Activated CD4-positive, alpha-beta T cell treated with anti-CD3 and anti-CD28 coated beads, Interleukin-2, amount 50 U/mL, for 48 hours (primary cell): ENCODE measurements around the gene DIABLO.
"Not testable (repeated sequence)": the region's sequence is repeated elsewhere in the genome, so short reads cannot be mapped to it uniquely, and the experiment has no call there.

Source experiments
- DNase-seq, 2 experiments: peaks; one replicate each; pipeline ENCODE4 v3.0.0-alpha.2; 2020

The DIABLO gene

DNA sequence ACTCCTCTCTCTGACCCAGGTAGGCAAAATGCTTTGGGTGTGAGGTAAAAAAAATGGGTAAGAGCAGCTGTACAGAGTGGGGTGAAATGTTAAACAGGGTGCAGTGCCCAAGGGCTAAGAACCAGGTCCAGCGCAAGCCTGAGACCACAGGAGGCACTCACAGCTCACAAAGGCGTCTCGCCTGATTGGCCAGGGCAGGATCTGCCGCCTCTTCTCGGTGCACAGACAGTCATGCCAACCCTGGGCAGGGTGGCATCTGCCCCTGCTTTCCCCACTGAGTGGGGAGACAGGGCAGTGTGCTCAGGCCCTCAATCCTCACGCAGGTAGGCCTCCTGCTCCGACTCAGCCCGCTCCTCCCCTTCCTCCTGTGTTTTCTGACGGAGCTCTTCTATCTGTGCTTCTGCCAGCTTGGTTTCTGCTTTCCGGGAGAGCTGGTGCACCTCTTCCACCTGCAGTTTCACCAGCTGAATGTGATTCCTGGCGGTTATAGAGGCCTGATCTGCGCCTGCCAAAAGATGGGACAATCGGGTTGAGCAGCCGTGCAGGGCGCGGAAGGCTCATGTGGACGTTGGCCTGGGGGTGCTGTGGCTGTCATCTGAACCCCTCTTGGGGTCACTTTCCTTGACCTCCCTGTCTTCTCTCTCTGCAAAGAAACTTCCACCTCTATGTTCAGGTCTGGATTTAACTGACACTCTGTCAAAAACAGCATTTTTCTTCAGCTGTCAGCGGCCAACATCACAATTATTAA lies 17.6 kb downstream of the DIABLO start:
- no peak for DNase-seq

DNA sequence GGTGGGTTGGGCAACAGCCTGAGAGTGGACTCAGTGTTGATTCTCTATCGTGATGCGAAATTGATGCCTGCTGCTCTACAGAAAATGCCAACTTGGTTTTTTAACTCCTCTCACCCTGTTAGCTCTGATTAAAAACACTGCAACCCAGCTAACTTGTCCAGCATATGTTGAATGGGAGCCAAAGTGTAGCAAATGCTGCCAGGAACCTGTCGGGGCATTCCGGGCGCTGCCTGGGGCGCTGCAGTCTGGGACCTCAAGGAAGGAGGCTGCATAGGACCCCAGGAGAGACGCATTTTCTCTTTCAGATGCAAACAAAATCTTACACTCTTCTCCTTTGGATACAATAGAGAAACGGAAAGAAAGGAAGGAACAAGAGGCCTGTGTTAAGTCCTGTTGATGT lies 18.5 kb downstream of the DIABLO start:
- no peak for DNase-seq

DNA sequence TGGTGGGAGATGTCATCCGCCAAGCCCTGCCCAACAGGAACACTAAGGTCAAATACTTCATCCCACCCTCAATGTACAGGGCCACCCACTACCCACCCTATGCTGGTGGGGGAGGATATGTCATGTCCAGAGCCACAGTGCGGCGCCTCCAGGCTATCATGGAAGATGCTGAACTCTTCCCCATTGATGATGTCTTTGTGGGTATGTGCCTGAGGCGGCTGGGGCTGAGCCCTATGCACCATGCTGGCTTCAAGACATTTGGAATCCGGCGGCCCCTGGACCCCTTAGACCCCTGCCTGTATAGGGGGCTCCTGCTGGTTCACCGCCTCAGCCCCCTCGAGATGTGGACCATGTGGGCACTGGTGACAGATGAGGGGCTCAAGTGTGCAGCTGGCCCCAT lies 18.9 kb downstream of the DIABLO start:
- DNase-seq: no peak

DNA sequence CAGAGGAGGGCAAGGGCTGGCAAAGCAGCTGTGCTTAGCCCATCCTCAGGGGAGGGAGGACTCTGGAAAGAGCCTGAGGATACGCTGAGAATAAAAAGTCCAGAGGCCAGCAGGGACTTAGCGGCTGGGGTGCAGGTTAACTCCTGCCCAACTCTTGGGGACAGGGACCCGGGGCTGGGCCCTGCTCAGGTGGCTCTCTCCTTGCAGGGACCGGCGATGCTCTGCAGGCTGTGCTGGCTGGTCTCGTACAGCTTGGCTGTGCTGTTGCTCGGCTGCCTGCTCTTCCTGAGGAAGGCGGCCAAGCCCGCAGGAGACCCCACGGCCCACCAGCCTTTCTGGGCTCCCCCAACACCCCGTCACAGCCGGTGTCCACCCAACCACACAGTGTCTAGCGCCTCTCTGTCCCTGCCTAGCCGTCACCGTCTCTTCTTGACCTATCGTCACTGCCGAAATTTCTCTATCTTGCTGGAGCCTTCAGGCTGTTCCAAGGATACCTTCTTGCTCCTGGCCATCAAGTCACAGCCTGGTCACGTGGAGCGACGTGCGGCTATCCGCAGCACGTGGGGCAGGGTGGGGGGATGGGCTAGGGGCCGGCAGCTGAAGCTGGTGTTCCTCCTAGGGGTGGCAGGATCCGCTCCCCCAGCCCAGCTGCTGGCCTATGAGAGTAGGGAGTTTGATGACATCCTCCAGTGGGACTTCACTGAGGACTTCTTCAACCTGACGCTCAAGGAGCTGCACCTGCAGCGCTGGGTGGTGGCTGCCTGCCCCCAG lies 19.6 kb downstream of the DIABLO start:
- DNase-seq: no peak

DNA sequence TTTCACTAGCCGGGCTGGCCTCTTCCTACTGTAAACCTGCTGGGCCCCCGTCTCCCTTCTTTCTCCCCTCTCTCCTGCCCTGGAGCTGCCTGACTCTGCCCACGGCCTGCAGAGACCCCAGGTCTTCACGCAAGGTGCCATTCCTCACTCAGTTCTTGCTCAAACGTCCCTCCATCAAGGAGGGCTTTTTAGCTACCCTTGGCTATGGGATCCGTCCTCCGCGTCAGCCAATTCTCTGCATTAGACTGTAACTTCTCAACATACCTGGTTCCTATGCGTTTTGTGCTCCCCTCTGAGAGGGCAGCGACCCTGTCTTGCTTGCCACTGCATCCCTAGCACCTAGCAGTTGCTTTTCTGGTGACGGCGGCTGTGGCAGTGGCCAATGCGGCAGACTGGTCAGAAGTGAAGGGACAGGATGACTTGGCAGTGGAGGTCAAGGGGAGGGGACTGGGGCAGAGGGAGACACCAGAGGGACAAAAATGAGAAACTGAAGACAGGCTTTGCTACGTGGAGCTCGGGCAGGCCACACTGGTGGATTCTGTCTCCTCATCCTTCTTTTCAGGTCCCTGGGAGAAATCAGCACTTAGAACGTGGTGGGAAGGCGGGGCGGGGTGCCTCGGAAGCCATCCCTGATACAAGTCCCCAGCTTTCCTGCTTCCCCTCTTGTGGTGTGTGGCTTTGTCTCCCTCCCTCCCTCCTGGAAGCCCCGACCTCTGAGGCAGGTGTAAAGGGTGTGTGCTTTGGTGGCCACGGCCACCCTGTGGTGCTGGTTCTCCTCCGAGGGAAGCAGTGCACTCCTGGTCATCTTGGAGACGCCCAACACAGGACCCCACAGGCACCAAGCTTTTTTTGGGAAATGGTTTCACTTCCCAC lies 20.6 kb downstream of the DIABLO start:
- no peak for DNase-seq

DNA sequence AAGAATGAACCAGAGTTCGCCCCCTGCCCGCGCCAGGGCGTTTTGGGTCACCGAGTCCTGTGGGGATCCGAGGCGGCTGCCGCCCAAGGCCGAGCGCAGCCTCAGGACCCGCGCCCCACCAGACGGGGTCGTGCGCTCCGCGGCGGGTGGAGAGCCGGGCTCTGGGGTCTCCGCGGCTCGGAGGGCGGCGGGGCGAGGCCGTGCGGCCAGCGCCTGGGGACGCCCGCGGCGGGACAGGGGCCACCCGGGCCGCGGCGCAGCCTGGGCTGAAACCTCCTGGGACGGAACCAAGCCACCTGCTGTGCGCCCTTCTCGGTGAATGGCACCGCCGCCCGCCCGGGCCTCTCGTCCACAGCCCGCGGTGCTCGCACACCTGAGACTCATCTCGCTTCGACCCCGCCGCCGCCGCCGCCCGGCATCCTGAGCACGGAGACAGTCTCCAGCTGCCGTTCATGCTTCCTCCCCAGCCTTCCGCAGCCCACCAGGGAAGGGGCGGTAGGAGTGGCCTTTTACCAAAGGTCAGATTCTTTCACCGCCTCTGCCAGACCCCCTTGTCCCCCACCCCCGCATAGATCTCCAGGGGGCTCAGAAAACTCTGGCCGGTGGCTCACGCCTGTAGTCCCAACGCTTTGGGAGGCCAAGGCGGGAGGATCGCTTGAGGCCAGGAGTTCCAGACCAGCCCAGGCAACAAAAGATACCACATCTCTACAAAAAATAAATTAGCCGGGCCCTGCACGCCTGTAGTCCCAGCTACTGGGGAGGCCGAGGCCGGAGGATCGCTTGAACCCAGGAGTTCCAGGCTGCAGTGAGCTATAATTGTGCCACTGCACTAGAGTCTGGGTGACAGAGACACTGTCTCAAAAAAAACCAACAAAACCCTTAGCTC lies 21.4 kb downstream of the DIABLO start:
- DNase-seq: peak in 1 of 2 experiments; percentile 15

DNA sequence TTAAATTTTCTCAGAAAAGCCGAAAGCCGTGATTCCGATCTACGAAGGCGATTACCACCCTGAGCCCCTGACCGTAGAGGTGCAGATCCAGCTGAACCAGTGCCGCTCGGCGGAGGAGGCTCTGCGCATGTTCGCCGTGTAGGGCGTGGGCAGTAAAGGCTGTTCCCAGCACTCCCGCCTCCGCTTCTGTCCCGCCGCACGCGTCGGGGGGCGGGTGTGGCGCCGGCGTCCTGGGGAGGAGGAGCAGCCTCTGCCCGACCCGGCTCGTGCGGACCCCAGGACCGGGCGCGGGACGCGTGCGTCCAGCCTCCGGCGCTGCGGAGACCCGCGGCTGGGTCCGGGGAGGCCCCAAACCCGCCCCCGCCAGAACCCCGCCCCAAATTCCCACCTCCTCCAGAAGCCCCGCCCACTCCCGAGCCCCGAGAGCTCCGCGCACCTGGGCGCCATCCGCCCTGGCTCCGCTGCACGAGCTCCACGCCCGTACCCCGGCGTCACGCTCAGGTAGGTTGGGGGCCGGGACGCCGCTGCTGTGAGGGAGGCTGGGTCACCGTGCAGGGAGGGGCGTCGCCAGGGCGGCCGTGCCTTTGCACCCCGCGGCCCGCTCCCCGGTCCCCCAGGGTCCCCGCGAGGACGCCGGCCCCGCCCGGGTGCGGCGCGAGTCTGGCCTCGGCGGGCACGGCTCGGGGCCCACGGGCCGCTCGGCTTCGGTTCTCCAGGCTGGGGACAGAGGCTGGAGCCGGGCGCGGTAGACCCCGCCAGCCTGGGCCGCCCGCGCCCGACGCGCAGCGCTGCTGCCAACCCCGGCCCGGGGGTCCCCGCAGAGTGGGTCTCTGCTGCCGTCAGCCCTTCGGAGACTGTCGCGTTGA lies 22.3 kb downstream of the DIABLO start, which contains the start of gene B3GNT4:
Gene B3GNT4, plus strand, starts transcription at position 409 of the 866 bp plus-strand sequence. CDS start 910 bp downstream, outside the sequence.
- peak; percentile 74 to 76 for DNase-seq

DNA sequence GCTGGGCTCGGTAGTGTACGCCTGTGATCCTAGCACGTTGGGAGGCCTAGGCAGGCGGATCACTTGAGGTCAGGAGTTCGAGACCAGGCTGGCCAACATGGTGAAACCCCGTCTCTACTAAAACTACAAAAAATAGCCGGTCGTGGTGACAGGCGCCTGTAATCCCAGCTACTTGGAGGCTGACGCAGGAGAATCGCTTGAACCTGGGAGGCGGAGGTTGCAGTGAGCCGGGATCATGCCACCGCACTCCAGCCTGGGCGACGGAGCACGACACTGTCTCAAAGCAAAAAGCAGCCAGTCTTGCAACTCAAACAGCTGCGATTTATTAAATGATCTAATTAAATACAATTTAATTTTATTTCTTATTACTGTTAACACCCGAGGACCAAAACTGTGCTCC lies 23.0 kb downstream of the DIABLO start:
- DNase-seq: not testable (repeated sequence)

DNA sequence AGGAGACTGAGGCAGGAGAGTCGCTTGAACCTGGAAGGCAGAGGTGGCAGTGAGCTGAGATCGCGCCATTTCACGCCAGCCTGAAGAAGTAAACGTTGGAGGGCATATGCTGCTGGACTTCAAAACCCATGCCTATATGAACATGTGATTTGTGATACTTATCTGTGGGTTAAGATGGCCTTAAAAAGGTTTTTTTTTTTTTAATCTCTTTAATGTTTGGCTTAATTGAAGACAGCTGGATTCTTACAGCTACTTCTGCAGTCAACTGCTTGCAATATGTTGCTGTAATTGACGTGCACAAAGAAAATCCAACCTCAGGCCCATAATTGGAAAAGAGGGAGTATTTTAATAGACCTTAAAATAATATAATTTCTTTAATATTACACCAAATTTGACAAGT lies 23.8 kb downstream of the DIABLO start:
- no peak for DNase-seq

DNA sequence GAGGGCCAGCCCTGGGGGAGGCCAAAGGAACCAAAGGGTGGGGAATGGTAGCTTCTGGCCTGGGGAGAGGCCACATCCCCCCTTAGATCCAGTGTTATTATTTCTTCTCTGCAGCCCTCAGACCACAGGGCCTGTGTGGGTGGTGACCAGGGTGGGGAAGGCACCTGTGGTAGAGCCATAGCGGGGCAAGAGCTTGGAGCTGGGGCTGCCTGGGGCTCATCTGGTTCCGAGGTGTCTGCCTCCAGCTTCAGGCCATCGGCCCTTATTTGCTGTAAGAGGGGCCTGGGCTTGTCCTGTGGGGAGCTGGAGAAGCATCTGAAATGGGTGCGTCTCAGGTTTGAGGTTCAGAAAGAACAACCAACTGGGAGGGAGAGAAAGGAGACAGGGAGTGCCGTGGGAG lies 24.5 kb downstream of the DIABLO start:
- DNase-seq: no peak

DNA sequence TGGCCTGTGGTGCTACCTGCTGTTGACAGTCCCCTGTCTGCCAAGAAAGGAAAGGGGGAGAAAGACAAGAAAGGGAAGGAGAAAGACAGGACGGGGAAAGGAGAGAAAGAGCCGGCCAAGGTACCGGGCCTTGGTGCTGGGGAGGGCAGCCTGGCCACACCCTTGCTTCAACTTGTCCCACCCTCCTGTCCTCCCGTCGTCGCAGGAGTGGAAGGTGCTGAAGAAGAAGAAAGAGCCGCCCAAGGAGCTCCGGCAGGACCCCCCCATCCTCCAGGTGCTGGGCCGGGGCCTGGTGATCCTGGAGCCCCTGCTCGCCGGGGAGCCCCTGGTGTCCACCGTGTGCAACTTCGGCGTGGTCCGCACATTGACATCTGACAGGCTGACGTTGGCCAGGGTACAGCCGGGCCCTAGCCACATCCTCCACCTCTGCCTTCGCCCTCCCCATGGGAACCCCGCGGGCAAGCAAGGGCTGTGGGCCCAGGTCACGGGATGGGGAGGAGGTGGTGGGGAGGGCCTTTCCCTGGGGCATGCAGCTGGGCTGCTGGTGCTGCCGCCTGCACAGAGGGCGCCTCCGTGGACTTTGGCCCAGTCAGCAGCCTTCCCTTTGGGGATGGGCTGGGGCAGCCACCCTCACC lies 25.2 kb downstream of the DIABLO start:
- no peak for DNase-seq

DNA sequence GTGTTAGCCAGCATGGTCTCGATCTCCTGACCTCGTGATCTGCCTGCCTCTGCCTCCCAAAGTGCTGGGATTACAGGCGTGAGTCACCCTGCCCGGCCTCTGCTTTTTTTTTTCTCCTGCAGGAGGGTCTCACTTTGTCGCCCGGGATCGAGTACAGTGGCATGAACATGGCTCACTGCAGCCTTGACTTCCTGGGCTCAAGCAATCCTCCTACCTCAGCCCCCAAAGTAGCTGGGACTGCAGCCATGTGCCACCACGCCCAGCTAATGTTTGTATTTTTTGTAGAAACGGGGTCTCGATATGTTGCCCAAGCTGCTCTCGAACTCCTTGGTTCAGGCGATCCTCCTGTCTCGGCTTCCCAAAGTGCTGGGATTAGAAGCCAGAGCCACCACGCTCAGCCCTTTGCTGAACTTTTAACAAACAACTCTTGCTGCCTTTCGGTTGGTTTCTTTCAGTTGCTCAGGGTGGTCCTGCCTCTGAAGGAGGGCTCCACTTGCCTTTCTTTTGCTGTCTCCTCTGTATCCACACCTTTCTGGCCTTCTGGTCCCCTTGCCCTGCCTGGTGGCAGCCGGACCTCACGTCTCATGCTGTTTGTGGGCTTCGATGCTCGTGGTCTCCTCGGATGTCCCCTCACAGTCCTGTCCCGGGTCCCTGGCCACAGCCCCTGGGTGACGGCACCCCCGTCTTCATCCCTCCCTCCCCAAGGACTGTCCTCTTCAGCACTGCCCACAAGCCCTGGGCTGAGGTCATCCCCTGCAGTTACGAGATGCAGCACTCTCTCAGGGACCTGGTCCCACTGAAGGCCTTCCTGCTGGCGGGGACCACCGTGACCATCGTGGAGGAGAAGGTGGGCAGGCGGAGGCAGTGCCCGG lies 26.1 kb downstream of the DIABLO start:
- no peak for DNase-seq

DNA sequence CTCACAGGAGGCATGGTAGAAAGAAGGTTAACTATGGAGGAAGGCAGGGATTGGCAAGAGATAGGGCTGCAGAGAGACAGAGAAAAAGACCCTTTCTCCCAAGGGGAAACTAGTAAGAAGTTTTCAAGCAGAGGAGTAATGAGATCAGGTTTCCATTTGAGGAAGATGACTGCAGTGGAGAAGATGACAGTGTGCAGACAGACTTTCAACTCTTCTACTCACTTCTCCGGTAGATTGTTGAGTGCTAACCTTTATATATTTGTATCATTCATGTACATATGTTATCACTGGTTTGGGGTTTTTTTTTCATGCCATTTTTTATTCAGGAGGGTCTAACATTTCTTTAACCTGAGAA lies 28.3 kb downstream of the DIABLO start:
- no peak for DNase-seq

DNA sequence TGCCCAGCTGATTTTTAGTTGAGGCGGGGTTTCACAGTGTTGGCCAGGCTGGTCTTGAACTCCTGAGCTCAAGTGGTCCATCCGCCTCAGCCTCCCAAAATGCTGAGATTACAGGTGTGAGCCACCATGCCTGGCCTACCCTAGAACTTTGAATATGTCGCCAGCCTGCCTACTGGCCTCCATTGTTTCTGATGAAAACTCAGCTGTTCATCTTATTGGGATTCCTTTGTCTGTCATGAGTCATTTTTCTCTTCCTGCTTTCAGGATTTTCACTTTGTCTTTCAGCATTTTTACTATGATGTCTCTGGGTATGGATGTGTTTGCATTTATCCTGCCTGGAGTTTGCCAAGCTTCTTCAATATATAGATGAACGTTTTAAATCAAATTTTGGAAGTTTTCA lies 30.4 kb downstream of the DIABLO start:
- no peak for DNase-seq

DNA sequence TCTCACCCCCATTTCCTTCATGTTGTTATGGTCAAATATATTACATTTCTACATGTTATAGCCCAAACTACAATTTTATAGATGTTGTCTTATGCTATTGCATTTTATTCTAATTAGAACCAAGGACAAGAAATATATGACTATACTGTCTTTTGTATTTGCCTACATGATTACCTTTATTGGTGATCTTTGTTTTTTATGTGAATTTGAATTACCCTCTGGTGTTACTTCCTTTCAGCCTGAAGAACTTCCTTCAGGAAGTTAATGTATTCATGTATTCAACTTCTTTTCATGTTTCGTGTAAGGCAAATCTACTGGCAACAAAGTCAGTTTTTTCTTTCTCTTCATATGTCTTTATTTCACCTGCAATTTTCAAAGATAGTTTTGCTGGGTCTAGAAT lies 31.0 kb downstream of the DIABLO start:
- DNase-seq: no peak

DNA sequence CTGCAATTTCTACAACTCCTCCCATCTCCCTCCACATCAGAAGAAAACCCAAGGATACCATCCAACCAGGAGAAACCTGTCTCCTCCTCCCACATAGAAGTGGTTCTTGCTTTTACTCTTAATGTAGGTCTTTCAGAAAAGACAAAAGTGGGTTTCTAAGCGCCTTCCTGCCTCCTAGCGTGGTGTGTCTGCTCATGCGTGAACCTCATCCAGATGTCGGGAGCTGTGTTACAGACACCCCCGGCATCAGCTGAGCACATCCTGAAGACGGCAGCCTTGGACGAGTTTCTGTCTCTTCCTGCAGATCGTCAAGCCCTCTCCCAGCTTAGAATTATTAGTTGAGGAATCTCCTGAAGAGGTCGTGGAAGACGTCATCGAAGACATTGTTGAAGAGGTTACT lies 33.4 kb downstream of the DIABLO start:
- no peak for DNase-seq

DNA sequence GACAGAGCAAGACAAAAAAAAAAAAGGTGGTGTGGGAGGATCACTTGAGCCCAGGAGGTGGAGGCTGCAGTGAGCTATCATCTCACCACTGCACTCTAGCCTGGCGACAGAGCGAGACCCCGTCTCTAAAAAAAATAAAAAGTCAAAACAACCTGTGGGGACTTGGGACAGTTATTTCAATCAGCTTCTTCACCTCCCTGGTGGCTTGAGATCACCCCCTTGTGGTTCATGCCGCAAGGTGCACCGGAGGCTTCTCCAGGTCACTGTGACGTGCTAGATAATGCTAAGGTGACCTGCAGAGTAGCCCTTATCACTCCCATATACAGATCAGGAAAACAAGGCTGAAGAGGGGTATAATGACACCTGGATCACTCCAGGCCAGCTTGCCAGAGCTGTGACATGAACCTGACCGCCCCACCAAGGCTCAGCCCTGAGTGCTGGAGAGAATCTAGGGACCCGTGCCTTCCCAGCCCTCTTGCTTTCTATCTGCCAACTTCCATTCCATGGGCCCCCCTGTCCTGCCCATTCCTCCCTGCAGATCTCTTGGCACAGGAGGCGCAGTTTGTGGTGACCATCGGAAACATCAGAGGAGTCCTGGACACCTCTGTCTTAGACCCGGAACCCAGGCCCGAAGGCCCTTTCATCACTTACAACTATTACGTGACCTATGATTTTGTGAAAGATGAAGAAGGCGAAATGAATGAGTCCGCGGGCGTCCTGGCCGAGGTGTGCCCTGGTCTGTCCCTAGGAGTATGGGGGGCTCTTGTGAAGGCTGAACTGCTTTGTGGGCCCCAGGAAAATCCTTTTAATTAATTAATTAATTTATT lies 34.8 kb downstream of the DIABLO start:
- DNase-seq: peak; percentile 79 to 85

DNA sequence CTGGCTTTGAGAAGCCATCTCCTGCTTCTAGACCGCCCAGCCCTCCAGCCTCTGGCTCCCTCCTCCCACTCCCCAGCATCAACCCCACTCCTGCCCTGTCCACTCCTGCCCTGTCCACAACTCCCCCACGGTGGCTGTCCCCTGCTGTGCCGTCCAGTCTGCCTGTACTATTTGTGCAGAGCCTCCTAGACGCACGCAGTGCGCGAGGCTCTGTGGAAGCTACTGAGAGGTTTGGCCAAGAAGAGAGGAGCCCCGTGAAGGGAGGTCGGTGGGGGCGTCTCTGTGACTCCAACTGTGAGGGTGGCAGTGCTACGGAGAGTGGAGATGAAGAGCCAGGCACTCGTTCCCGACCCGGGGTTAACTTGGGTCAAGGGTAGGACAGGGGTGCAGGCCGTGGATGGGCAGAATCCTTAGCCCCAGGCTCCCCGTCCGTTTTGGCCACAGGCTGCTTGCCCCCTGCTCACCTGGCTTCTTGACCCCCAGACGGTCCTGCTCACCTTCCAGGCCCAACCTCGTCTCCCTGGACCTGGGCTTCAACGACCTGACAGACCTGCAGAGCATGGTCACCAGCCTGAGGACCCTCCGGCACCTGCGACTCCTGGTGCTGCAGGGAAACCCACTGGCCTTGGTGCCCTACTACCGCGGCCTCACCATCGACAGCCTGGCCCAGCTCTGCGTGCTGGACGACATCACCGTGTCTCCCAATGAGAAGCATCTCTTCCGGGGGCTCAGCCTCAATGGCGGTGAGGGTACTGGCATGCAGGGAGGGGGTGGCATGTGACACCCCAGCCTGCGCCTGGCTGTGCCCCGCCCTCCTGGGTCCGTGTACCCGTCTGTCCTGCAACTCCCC lies 36.0 kb downstream of the DIABLO start:
- DNase-seq: no peak
